BE2C (cell line): ENCODE data around the gene MYH4.

ENCODE experiments used
- DNase-seq: peaks from one replicate; pipeline ENCODE4 v3.0.0-alpha.2; 2020
- H3K27me3 ChIP-seq: fragments of 250-450 bp; sonication (Bioruptor Pico); 2 replicates; pipeline ENCODE4 v1.5.1; 2020; ENCODE audit warnings: mild to moderate bottlenecking
- H3K36me3 ChIP-seq: fragments of 250-450 bp; sonication (Bioruptor Pico); 2 replicates; pipeline ENCODE4 v1.5.1; 2020; ENCODE audit warnings: mild to moderate bottlenecking
- H3K4me1 ChIP-seq: fragments of 250-450 bp; sonication (Bioruptor Pico); 2 replicates; pipeline ENCODE4 v1.5.1; 2020
- H3K4me3 ChIP-seq: 2 replicates; pipeline ENCODE4 v1.5.1; 2011; ENCODE audit warnings: low read depth, low read length
- H3K9me3 ChIP-seq: fragments of 250-450 bp; sonication (Bioruptor Pico); 2 replicates; pipeline ENCODE4 v1.5.1; 2020
- TF ChIP-seq, protein P1 (sequence below): IDR thresholded peaks from 2 replicates; pipeline ENCODE4 v1.5.1; 2012; ENCODE audit warnings: mild to moderate bottlenecking, low read depth, low read length

MYH4 gene

DNA sequence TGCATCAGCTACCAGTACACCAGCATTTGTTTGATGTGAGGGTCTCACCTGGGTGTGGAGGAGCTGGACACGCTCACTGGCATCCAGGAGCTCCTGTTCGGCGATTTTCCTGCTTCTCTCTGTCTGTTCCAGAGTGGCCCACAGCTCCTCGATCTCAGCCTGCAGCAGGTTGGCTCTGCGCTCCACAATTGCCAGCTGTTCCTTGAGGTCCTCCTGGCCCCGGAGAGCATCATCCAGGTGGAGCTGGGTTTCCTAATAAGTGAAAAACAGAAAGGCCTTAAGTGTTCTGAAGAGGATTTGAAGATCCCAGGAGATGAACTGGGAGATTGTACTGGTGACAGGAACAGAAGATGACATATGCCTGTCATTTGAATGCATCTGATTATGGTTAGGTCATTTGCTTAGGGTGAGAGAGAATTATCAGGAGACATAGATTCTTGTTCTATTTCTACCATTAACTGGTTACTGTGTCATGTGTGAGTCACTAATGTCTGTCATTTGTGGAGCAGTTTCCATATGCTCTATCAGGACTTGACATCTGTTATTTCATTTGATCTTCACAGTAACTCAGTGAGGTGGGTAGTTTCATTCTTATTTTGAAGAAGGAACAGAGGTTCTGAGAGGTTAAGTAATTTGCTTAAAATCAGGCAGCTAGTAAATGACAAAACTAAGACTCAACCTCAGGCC, 75.0 kb downstream of the MYH4 start:
- Histone ChIP-seq H3K36me3 (no peaks in the 10 kb centered on the region), H3K4me1 (no peaks in the 10 kb centered on the region), H3K9me3 (no peaks in the 10 kb centered on the region), H3K4me3 (no peak overlapping the region), H3K27me3 (no peaks in the 10 kb centered on the region)
- TF ChIP-seq, protein P1, sequence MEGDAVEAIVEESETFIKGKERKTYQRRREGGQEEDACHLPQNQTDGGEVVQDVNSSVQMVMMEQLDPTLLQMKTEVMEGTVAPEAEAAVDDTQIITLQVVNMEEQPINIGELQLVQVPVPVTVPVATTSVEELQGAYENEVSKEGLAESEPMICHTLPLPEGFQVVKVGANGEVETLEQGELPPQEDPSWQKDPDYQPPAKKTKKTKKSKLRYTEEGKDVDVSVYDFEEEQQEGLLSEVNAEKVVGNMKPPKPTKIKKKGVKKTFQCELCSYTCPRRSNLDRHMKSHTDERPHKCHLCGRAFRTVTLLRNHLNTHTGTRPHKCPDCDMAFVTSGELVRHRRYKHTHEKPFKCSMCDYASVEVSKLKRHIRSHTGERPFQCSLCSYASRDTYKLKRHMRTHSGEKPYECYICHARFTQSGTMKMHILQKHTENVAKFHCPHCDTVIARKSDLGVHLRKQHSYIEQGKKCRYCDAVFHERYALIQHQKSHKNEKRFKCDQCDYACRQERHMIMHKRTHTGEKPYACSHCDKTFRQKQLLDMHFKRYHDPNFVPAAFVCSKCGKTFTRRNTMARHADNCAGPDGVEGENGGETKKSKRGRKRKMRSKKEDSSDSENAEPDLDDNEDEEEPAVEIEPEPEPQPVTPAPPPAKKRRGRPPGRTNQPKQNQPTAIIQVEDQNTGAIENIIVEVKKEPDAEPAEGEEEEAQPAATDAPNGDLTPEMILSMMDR = no peak
- DNase-seq = no peak
